Measurements from ENCODE around the gene C2CD3.

Gene C2CD3

DNA sequence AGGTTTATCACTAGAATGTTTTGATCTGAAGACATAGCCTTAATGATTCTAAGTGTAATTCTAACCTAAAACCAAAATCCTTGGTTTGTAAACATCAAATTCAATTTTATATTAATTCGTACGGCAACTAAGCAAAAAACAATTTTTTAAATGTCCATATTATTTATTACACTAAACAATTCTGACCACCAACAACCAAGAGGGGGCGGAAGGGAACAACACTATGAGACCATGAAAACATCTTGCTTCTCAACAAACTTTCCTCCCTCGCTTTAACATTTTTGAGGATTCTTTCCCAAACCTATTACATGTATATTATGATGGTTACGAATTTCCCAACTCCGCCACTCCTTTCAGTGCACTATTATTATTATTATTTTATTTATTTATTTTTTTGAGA, 181.6 kb downstream of the C2CD3 start:
- no peak for TF ChIP-seq POLR2AphosphoS5 (IDR thresholded peaks at IDR 0.05; ENCODE audit: low read depth, low read length)
- TF ChIP-seq, protein P1, sequence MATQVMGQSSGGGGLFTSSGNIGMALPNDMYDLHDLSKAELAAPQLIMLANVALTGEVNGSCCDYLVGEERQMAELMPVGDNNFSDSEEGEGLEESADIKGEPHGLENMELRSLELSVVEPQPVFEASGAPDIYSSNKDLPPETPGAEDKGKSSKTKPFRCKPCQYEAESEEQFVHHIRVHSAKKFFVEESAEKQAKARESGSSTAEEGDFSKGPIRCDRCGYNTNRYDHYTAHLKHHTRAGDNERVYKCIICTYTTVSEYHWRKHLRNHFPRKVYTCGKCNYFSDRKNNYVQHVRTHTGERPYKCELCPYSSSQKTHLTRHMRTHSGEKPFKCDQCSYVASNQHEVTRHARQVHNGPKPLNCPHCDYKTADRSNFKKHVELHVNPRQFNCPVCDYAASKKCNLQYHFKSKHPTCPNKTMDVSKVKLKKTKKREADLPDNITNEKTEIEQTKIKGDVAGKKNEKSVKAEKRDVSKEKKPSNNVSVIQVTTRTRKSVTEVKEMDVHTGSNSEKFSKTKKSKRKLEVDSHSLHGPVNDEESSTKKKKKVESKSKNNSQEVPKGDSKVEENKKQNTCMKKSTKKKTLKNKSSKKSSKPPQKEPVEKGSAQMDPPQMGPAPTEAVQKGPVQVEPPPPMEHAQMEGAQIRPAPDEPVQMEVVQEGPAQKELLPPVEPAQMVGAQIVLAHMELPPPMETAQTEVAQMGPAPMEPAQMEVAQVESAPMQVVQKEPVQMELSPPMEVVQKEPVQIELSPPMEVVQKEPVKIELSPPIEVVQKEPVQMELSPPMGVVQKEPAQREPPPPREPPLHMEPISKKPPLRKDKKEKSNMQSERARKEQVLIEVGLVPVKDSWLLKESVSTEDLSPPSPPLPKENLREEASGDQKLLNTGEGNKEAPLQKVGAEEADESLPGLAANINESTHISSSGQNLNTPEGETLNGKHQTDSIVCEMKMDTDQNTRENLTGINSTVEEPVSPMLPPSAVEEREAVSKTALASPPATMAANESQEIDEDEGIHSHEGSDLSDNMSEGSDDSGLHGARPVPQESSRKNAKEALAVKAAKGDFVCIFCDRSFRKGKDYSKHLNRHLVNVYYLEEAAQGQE (IDR thresholded peaks at IDR 0.05; ENCODE audit: insufficient read depth in 1 of 2, low read depth in 2 of 2, low read length in 2 of 2), result no peak

DNA sequence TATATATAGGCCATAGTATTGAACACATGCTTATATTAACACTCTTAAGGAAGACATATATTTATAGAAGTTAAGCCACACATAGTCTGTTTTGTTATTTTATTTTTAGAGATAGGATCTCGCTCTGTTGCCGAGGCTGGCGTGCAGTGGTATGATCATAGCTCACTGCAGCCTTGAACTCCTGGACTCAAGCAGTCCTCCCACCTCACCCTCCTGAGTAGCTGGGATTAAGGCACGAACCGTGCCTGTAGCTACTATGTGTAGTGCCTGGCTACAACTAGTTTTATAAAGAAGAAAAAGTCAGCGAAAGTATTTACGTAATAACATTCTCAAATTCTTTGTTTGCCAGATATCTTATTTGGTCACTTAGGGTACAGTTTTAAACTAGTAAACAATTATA, 182.6 kb downstream of the C2CD3 start:
- no peak for TF ChIP-seq POLR2AphosphoS5 (IDR thresholded peaks at IDR 0.05; ENCODE audit: low read depth, low read length)

DNA sequence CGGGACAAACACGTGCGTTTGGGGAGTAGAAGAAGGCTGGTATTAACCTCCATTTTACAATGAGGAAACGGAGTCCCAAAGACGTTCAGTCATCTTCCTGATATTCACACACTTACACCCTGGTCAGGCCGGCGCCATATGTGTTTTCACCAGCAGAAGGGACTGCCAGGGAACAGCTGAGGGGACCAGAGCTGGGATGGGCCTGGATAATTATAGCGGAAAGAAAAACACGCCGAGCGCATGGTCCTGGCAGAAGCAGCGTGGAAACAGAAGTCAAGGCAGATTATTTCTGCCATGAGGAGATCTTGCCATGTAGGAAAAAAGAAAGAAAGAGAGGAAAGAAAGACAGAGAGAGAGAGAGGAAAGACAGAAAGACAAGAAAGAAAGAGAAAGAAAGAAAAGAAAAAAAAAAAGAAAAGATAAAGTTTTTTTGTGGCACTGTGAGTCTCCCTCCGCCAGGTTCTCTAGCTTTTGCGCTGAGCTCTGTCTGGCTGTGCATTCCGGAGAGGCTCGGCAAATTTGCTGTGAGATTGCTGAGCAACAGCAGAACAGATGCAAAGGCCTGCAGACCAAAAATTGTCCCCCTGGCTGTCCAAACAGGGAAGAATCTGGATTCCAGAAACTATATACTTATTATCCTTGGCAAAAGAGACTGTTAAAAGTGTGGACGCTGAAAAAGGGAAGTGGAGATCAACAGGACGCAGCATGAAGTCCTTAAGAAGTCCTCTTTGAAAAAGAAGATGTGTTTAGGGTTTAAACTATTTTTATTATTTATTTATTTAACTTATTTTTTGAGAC, 186.9 kb downstream of the C2CD3 start:
- TF ChIP-seq, protein P1 (IDR thresholded peaks at IDR 0.05; ENCODE audit: insufficient read depth in 1 of 2, low read depth in 2 of 2, low read length in 2 of 2), result no peak
- TF ChIP-seq FOXP2 (optimal IDR thresholded peaks at IDR 0.05; ENCODE audit: borderline replicate concordance, extremely low read depth, extremely low read length, insufficient read depth) (no peak), SIN3A (IDR thresholded peaks at IDR 0.05; ENCODE audit: borderline replicate concordance, insufficient read depth, low read length) (no peak), TAF1 (IDR thresholded peaks at IDR 0.05; ENCODE audit: borderline replicate concordance, insufficient read depth, low read length) (no peak), POLR2AphosphoS5 (IDR thresholded peaks at IDR 0.05; ENCODE audit: low read depth, low read length) (no peak)

DNA sequence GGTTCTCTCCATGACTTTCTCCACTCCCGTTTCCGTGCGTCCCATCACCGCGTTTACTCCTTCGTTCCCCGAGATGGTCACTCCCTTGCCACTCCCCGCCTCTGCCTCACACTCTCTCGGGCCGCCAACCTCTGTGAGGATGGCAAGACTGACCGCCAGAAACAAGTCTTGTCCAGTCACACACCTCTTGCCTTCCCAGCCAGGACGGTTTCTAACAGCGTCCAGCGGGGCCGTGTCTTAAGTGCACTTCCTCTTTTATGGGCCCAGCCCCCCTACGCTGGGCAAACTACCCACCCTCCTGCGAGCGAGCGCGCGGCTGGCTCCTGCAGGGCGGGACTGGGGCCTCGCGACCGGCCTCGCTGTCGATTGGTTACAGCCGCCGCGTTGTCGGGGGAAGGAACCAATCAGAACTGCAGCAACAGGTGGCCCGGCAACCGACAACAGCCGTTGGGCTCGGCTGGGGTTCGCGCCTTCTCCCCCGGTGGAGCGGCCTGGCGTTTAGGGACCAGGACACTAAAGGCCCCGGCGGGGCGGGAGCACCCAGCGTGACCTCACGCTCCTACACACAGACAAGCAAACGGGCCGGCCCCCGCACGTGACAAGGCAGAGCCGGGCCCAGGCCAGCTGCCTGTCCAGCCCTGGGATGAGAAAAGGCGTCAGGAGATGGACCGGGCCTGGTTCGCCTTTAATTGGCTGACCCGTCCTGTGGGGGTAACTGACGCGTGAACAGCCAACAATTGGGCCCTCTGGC, 187.6 kb downstream of the C2CD3 start:
- no peak for TF ChIP-seq TAF1 (IDR thresholded peaks at IDR 0.05; ENCODE audit: borderline replicate concordance, insufficient read depth, low read length)
- TF ChIP-seq, protein P1 (IDR thresholded peaks at IDR 0.05; ENCODE audit: insufficient read depth in 1 of 2, low read depth in 2 of 2, low read length in 2 of 2), result no peak
- no peak for TF ChIP-seq FOXP2 (optimal IDR thresholded peaks at IDR 0.05; ENCODE audit: borderline replicate concordance, extremely low read depth, extremely low read length, insufficient read depth)
- TF ChIP-seq POLR2AphosphoS5 (IDR thresholded peaks at IDR 0.05; ENCODE audit: low read depth, low read length), result no peak
- TF ChIP-seq SIN3A (IDR thresholded peaks at IDR 0.05; ENCODE audit: borderline replicate concordance, insufficient read depth, low read length), result no peak

DNA sequence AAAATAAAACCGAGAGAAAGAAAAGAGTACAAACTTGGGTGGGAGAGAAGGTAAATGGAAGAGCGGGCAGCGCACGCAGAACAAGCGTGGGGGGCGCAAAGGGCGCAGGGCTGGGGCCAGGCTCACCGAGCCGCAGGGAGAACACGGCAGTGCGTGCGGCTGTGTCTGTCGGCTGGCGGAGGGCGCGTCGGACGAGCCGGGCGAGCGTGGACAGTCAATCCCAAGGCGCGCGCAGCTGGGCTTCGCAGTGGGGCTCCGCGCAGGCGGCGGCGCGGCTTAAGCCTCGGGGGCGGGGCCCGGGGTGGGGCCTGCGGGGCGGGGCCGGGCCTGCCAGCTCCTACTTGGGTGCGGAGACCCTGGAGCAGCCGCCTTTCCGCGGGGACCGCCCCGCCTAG, 188.2 kb downstream of the C2CD3 start, which contains the start of gene UCP2:
TSS of gene UCP2 (minus strand) at position 249 of the 395 bp plus-strand sequence. CDS start 4,465 bp downstream, outside the sequence.
- TF ChIP-seq, protein P1 (IDR thresholded peaks at IDR 0.05; ENCODE audit: insufficient read depth in 1 of 2, low read depth in 2 of 2, low read length in 2 of 2), result no peak
- TF ChIP-seq FOXP2 (optimal IDR thresholded peaks at IDR 0.05; ENCODE audit: borderline replicate concordance, extremely low read depth, extremely low read length, insufficient read depth) (no peak), TAF1 (IDR thresholded peaks at IDR 0.05; ENCODE audit: borderline replicate concordance, insufficient read depth, low read length) (no peak), POLR2AphosphoS5 (IDR thresholded peaks at IDR 0.05; ENCODE audit: low read depth, low read length) (no peak), SIN3A (IDR thresholded peaks at IDR 0.05; ENCODE audit: borderline replicate concordance, insufficient read depth, low read length) (no peak)
